Measurements from ENCODE around the gene NUTM2E.
"Not testable (repeated sequence)": the region's sequence is repeated elsewhere in the genome, so short reads cannot be mapped to it uniquely, and the experiment has no call there.

GRCh38 chr10:79789351-79789750, 37.2 kb upstream of the NUTM2E start:
- TF ChIP-seq CTCF (IDR thresholded peaks at IDR 0.05; ENCODE audit: low read depth, low read length, missing input control); TAF1 (conservative IDR thresholded peaks at IDR 0.05): not testable (repeated sequence)
- TF ChIP-seq, protein P1, sequence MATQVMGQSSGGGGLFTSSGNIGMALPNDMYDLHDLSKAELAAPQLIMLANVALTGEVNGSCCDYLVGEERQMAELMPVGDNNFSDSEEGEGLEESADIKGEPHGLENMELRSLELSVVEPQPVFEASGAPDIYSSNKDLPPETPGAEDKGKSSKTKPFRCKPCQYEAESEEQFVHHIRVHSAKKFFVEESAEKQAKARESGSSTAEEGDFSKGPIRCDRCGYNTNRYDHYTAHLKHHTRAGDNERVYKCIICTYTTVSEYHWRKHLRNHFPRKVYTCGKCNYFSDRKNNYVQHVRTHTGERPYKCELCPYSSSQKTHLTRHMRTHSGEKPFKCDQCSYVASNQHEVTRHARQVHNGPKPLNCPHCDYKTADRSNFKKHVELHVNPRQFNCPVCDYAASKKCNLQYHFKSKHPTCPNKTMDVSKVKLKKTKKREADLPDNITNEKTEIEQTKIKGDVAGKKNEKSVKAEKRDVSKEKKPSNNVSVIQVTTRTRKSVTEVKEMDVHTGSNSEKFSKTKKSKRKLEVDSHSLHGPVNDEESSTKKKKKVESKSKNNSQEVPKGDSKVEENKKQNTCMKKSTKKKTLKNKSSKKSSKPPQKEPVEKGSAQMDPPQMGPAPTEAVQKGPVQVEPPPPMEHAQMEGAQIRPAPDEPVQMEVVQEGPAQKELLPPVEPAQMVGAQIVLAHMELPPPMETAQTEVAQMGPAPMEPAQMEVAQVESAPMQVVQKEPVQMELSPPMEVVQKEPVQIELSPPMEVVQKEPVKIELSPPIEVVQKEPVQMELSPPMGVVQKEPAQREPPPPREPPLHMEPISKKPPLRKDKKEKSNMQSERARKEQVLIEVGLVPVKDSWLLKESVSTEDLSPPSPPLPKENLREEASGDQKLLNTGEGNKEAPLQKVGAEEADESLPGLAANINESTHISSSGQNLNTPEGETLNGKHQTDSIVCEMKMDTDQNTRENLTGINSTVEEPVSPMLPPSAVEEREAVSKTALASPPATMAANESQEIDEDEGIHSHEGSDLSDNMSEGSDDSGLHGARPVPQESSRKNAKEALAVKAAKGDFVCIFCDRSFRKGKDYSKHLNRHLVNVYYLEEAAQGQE (IDR thresholded peaks at IDR 0.05), result not testable (repeated sequence)

Measured in liver (tissue), 3 donors.